ENCODE measurements around the gene ZCCHC7. TPM values are rescaled to one million over a fixed set of nuclear protein-coding genes. Genes with fewer than 3 reads are reported as not detected.
"Not testable (repeated sequence)": the region's sequence is repeated elsewhere in the genome, so short reads cannot be mapped to it uniquely, and the experiment has no call there.

The ZCCHC7 gene
- total RNA-seq, 4 donors from 2014 or later = 12.4 to 56.9 (median 17.7) TPM

GRCh38 chr9:37156781-37157356, 36.5 kb downstream of the ZCCHC7 start:
- Histone ChIP-seq H3K36me3 (no peaks in the 10 kb centered on the region), H3K27me3 (no peaks in the 10 kb centered on the region), H3K4me3 (no peak overlapping the region), H3K4me1 (no peaks in the 10 kb centered on the region), H3K27ac (no peak overlapping the region), H3K9me3 (no peaks in the 10 kb centered on the region)
- TF ChIP-seq CTCF (IDR thresholded peaks at IDR 0.05) (no peak), POLR2A (IDR thresholded peaks at IDR 0.05) (no peak)
- DNase-seq = no peak

GRCh38 chr9:37157726-37158377, 37.5 kb downstream of the ZCCHC7 start:
- Histone ChIP-seq H3K9me3 (no peaks in the 10 kb centered on the region), H3K27me3 (no peaks in the 10 kb centered on the region), H3K4me3 (no peak overlapping the region), H3K27ac (no peak overlapping the region), H3K4me1 (no peaks in the 10 kb centered on the region), H3K36me3 (no peaks in the 10 kb centered on the region)
- TF ChIP-seq CTCF (IDR thresholded peaks at IDR 0.05) (no peak), POLR2A (IDR thresholded peaks at IDR 0.05) (no peak)
- DNase-seq = no peak

- Histone ChIP-seq H3K9me3 (no peaks in the 10 kb centered on the region), H3K36me3 (peaks cover 0 to 4% (median 0%) of the 10 kb centered on the region in 3 donors), H3K27me3 (no peaks in the 10 kb centered on the region), H3K4me3 (no peak overlapping the region), H3K27ac (no peak overlapping the region), H3K4me1 (no peaks in the 10 kb centered on the region)
- no peak for TF ChIP-seq POLR2A (IDR thresholded peaks at IDR 0.05)
- no peak for TF ChIP-seq CTCF (IDR thresholded peaks at IDR 0.05)
- no peak for DNase-seq
Measured at GRCh38 chr9:37163299-37163698, 42.9 kb downstream of the ZCCHC7 start.

GRCh38 chr9:37164335-37164734, 44.0 kb downstream of the ZCCHC7 start:
- H3K4me3 ChIP-seq, DNase-seq, H3K27me3 ChIP-seq, H3K27ac ChIP-seq, H3K9me3 ChIP-seq, H3K36me3 ChIP-seq, H3K4me1 ChIP-seq: not testable (repeated sequence)

- H3K27me3 ChIP-seq = no peaks in the 10 kb centered on the region
- H3K4me3 ChIP-seq = no peak overlapping the region
- no peak for DNase-seq
- H3K27ac ChIP-seq = no peak overlapping the region
- H3K9me3 ChIP-seq = no peaks in the 10 kb centered on the region
- TF ChIP-seq CTCF (IDR thresholded peaks at IDR 0.05) = no peak
- H3K4me1 ChIP-seq = no peaks in the 10 kb centered on the region
- H3K36me3 ChIP-seq = peaks cover 0 to 4% (median 0%) of the 10 kb centered on the region in 3 donors
Measured at GRCh38 chr9:37165644-37166043, 45.3 kb downstream of the ZCCHC7 start.

GRCh38 chr9:37167456-37168047, 47.2 kb downstream of the ZCCHC7 start:
- Histone ChIP-seq H3K36me3 (peaks cover 0 to 4% (median 0%) of the 10 kb centered on the region in 3 donors), H3K4me3 (no peak overlapping the region), H3K27me3 (no peaks in the 10 kb centered on the region), H3K4me1 (no peaks in the 10 kb centered on the region), H3K27ac (no peak overlapping the region), H3K9me3 (no peaks in the 10 kb centered on the region)
- TF ChIP-seq POLR2A (IDR thresholded peaks at IDR 0.05) (no peak), CTCF (IDR thresholded peaks at IDR 0.05) (no peak)
- no peak for DNase-seq
